Hematopoietic multipotent progenitor cell treated with erythropoietin and hydrocortisone succinate and interleukin-3 and kit ligand, for 15 days (in vitro differentiated cells): ENCODE measurements around the gene CACNG6.
A peak's percentile ranks its signal among the peaks of the same experiment; 100 is the strongest.
"Not testable (repeated sequence)": the region's sequence is repeated elsewhere in the genome, so short reads cannot be mapped to it uniquely, and the experiment has no call there.

Source experiments
- DNase-seq: peaks from one replicate; pipeline ENCODE4 v3.0.0-alpha.2; 2015; ENCODE audit warnings: low spot score

CACNG6 gene

GRCh38 chr19:53991224-53992113, at the start of gene CACNG6:
CACNG6 (plus strand) TSS chr19:53991637; CDS start chr19:53992878, 1,241 bp downstream.
- DNase-seq = no peak

GRCh38 chr19:53942001-53942786, 49.2 kb upstream of the CACNG6 start:
- DNase-seq = peak; percentile 39

- DNase-seq = no peak
Observed at GRCh38 chr19:53944416-53944815, 47.0 kb upstream of the CACNG6 start.

- DNase-seq = no peak
Observed at GRCh38 chr19:53944933-53945332, 46.5 kb upstream of the CACNG6 start.

GRCh38 chr19:53945441-53945840, 46.0 kb upstream of the CACNG6 start:
- DNase-seq = no peak

- DNase-seq = no peak
Observed at GRCh38 chr19:53945998-53946397, 45.4 kb upstream of the CACNG6 start.

- no peak for DNase-seq
Observed at GRCh38 chr19:53947624-53948023, 43.8 kb upstream of the CACNG6 start.

- DNase-seq = not testable (repeated sequence)
Observed at GRCh38 chr19:53948611-53949010, 42.8 kb upstream of the CACNG6 start.

GRCh38 chr19:53951436-53951835, 40.0 kb upstream of the CACNG6 start:
- no peak for DNase-seq

GRCh38 chr19:53951947-53952346, 39.5 kb upstream of the CACNG6 start:
- DNase-seq = no peak

- no peak for DNase-seq
Observed at GRCh38 chr19:53953383-53953782, 38.1 kb upstream of the CACNG6 start.

GRCh38 chr19:53957448-53958167, 33.8 kb upstream of the CACNG6 start:
- DNase-seq = no peak

- no peak for DNase-seq
Observed at GRCh38 chr19:53958168-53958571, 33.3 kb upstream of the CACNG6 start.

- no peak for DNase-seq
Observed at GRCh38 chr19:53958823-53959757, 32.3 kb upstream of the CACNG6 start.

- DNase-seq = no peak
Observed at GRCh38 chr19:53960187-53960586, 31.2 kb upstream of the CACNG6 start.

GRCh38 chr19:53960886-53961285, 30.6 kb upstream of the CACNG6 start:
- no peak for DNase-seq

GRCh38 chr19:53961523-53962356, 29.7 kb upstream of the CACNG6 start:
- DNase-seq = no peak

GRCh38 chr19:53962887-53963431, 28.5 kb upstream of the CACNG6 start, which contains the start of gene CACNG8:
CACNG8 (plus strand) TSS chr19:53962937.
- no peak for DNase-seq

GRCh38 chr19:53965091-53965490, 26.3 kb upstream of the CACNG6 start:
- DNase-seq = no peak

GRCh38 chr19:53966931-53967330, 24.5 kb upstream of the CACNG6 start:
- no peak for DNase-seq
